ENCODE results near the gene TMEM63B. TPM values are rescaled to one million over a fixed set of nuclear protein-coding genes. Genes with fewer than 3 reads are reported as not detected.

The TMEM63B gene
- total RNA-seq, 1 donor from 2014 or later: 36.2 TPM

DNA sequence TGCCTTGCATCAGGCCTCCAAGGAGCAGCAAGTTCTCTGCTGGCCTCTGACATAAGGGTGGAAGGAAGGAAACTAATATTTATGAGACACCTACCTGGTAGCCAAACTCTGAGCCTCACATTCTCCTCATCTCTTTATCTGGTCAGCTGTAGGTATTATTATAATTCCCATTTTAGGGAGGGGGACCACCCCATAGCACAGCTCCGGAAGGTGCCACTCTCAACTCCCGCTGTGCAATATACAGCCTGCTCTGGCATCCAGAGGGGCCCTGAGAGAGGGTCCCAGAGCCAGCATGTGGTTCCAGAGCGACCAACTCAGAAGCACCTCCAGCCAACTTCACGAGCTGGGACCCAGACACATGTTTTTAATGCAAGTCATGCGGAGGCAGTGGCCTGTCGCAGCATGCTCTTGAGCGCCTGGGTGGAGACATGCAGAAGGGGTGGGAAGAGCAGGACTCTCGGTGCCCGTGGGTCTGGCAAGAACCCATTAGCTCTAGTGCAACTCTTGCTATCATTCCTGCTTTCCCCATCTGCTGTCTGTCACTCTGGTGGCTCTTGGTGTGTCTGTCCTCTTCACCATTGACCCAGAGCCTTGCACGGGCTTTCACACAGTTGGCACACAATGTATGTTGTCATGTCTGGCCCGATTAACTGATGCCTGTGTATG is 74.4 kb downstream of the TMEM63B start:
- H3K36me3 Mint-ChIP-seq (ENCODE audit: unreplicated experiment): no peaks in the 10 kb centered on the region
- DNase-seq (ENCODE audit: extremely low spot score, unreplicated experiment): no peak
- H3K4me1 Mint-ChIP-seq (ENCODE audit: unreplicated experiment): peaks cover 15% of the 10 kb centered on the region
- no peaks in the 10 kb centered on the region for H3K27me3 Mint-ChIP-seq (ENCODE audit: unreplicated experiment)
- TF ChIP-seq, protein P1, sequence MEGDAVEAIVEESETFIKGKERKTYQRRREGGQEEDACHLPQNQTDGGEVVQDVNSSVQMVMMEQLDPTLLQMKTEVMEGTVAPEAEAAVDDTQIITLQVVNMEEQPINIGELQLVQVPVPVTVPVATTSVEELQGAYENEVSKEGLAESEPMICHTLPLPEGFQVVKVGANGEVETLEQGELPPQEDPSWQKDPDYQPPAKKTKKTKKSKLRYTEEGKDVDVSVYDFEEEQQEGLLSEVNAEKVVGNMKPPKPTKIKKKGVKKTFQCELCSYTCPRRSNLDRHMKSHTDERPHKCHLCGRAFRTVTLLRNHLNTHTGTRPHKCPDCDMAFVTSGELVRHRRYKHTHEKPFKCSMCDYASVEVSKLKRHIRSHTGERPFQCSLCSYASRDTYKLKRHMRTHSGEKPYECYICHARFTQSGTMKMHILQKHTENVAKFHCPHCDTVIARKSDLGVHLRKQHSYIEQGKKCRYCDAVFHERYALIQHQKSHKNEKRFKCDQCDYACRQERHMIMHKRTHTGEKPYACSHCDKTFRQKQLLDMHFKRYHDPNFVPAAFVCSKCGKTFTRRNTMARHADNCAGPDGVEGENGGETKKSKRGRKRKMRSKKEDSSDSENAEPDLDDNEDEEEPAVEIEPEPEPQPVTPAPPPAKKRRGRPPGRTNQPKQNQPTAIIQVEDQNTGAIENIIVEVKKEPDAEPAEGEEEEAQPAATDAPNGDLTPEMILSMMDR (IDR thresholded peaks at IDR 0.05): no peak
- H3K4me3 Mint-ChIP-seq (ENCODE audit: unreplicated experiment): no peak overlapping the region
- H3K27ac Mint-ChIP-seq (ENCODE audit: unreplicated experiment): no peak overlapping the region
- no peaks in the 10 kb centered on the region for H3K9me3 Mint-ChIP-seq (ENCODE audit: unreplicated experiment)

DNA sequence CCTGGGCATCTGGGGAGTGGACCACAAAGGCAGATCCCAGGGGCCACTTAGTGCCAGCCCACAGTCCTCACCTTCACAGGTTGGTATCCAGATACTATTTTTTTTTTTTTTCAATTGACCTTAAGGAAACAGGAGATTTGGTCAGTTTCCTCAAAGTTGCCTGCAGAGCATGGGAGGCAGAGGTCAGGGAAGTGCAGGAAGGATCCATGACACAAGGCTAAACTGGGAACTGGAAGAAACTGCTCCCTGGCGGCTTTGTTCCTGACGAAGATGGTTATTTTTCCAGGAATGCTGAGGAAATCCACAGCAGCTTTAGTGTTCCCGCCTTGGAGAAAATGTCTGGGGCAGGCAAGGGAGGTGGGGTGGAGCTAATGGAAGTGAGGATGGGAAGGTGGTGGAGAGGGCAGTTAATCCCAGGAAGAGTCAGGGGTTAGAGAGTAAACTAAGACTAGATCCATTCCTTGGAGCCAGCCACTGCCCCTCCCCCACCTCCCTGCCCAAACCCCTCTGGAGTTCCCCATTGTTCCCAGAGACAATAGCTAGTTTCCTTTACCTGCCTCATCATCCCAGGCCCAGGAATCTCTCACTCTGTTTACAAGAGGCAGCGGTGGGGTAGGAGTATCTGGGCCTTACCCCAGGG is 75.1 kb downstream of the TMEM63B start:
- Mint-ChIP-seq H3K27ac (ENCODE audit: unreplicated experiment) (no peak overlapping the region), H3K36me3 (ENCODE audit: unreplicated experiment) (no peaks in the 10 kb centered on the region), H3K4me1 (ENCODE audit: unreplicated experiment) (peaks cover 15% of the 10 kb centered on the region), H3K9me3 (ENCODE audit: unreplicated experiment) (no peaks in the 10 kb centered on the region), H3K4me3 (ENCODE audit: unreplicated experiment) (no peak overlapping the region), H3K27me3 (ENCODE audit: unreplicated experiment) (no peaks in the 10 kb centered on the region)
- TF ChIP-seq, protein P1 (IDR thresholded peaks at IDR 0.05): no peak
- no peak for DNase-seq (ENCODE audit: extremely low spot score, unreplicated experiment)

DNA sequence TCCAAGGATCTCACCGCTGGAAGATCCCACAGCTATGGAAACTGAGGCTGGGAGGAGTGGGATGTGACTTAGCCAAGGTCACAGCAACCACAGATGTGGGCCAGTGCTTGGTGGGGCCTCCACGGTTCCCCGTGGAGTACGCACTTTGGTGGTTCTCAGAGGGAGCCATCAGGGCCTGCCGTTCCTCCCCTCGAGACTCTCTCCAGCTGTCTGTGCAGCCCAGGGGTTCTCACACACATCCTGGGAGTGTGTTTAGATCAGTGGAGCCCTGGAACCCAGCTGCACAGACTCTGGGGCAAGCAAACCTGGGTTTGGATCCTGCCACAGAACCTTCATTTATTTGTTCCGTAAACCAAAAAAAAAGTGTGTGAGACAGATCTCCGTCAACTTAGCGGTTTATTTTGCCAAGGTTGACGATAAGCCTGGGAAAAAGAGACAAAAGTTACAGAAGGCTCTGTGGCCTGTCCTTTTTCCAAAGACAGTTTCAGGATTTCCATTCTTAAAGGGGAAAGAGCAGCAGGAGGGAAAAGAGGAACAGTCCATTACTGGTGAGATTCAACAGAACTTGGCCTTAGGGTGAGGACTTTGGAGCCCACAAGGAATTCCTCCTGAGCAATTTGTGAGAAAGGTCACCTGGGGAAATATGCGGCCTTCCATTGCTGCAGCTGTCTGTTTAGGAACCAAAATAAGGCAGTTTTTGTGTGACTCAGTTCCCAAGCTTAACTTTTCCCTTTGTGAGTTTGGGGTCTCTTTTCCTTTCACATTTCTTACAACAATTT is 75.8 kb downstream of the TMEM63B start:
- no peaks in the 10 kb centered on the region for H3K9me3 Mint-ChIP-seq (ENCODE audit: unreplicated experiment)
- no peak for DNase-seq (ENCODE audit: extremely low spot score, unreplicated experiment)
- H3K27ac Mint-ChIP-seq (ENCODE audit: unreplicated experiment): peak overlapping the region; percentile 44
- TF ChIP-seq, protein P1 (IDR thresholded peaks at IDR 0.05): no peak
- peaks cover 2% of the 10 kb centered on the region for H3K36me3 Mint-ChIP-seq (ENCODE audit: unreplicated experiment)
- peaks cover 15% of the 10 kb centered on the region for H3K4me1 Mint-ChIP-seq (ENCODE audit: unreplicated experiment)
- no peak overlapping the region for H3K4me3 Mint-ChIP-seq (ENCODE audit: unreplicated experiment)
- H3K27me3 Mint-ChIP-seq (ENCODE audit: unreplicated experiment): no peaks in the 10 kb centered on the region

DNA sequence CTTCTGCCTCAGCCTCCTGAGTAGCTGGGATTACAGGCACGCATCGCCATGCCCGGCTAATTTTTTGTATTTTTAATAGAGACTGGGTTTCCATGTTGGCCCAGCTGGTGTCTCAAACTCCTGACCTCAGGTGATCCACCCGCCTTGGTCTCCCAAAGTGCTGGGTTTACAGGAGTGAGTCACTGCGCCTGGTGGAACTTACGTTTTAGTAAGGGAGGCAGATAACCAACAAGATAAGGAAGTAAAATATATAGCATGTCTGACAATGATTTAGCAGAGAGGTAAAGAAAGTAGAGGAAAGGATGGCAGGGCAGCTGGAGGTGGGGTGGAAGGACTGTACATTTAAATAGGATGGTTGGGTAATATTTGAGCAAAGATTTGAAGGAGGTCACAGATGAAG is 76.6 kb downstream of the TMEM63B start:
- no peak for DNase-seq (ENCODE audit: extremely low spot score, unreplicated experiment)
- TF ChIP-seq, protein P1 (IDR thresholded peaks at IDR 0.05): no peak
- H3K27ac Mint-ChIP-seq (ENCODE audit: unreplicated experiment): no peak overlapping the region
- peaks cover 15% of the 10 kb centered on the region for H3K4me1 Mint-ChIP-seq (ENCODE audit: unreplicated experiment)
- no peak overlapping the region for H3K4me3 Mint-ChIP-seq (ENCODE audit: unreplicated experiment)
- H3K9me3 Mint-ChIP-seq (ENCODE audit: unreplicated experiment): no peaks in the 10 kb centered on the region
- no peaks in the 10 kb centered on the region for H3K27me3 Mint-ChIP-seq (ENCODE audit: unreplicated experiment)
- peaks cover 2% of the 10 kb centered on the region for H3K36me3 Mint-ChIP-seq (ENCODE audit: unreplicated experiment)

Other genes with a start within 250 kb of the TMEM63B start
- gene MRPL14, start 102 bp upstream of the TMEM63B start, total RNA-seq: 36.5 and 38.9 TPM in 2 replicates
- not detected in 2 replicates for gene CAPN11, start 31.3 kb downstream of the TMEM63B start, total RNA-seq
- not detected in 2 replicates for gene MYMX, start 89.4 kb downstream of the TMEM63B start, total RNA-seq
- 130 and 135 TPM in 2 replicates for gene SLC29A1, start 96.0 kb downstream of the TMEM63B start, total RNA-seq
- gene HSP90AB1, start 119.5 kb downstream of the TMEM63B start, total RNA-seq: 509 and 527 TPM in 2 replicates
- 77.0 and 88.4 TPM in 2 replicates for gene SLC35B2, start 130.0 kb downstream of the TMEM63B start, total RNA-seq
- gene NFKBIE, start 138.0 kb downstream of the TMEM63B start, total RNA-seq: 11.1 and 13.1 TPM in 2 replicates
- gene TMEM151B, start 142.9 kb downstream of the TMEM63B start, total RNA-seq: 0.08 TPM in 1 of 2 replicates, not detected in the other
- gene AARS2, start 185.8 kb downstream of the TMEM63B start, total RNA-seq: 13.2 and 13.3 TPM in 2 replicates
- not detected in 2 replicates for gene SPATS1, start 215.1 kb downstream of the TMEM63B start, total RNA-seq